ENCODE data around the gene MOV10L1.

GRCh38 chr22:50046481-50047245 lies 43.1 kb upstream of the MOV10L1 start:
- TF ChIP-seq CTCF (conservative IDR thresholded peaks at IDR 0.05 in 1 of 2, IDR thresholded peaks at IDR 0.05 in 1 of 2; ENCODE audit: low read depth in 1 of 2, low read length in 2 of 2), result no peak
- TF ChIP-seq EZH2 (IDR thresholded peaks at IDR 0.05; ENCODE audit: low read length, missing control alignments), result no peak

All from fibroblast of lung (primary cell).